Stimulated activated CD4-positive, alpha-beta T cell treated with anti-CD3 and anti-CD28 coated beads, Interleukin-1b, Interleukin-23, amount 100 ng/mL, for 4 hours (primary cell): ENCODE data around the gene PDE1C.

Experiments
- DNase-seq, 2 donors: peaks; one replicate each; pipeline ENCODE4 v3.0.0-alpha.2; 2020; ENCODE audit warnings: low read depth in 2 of 2

Gene PDE1C

DNA sequence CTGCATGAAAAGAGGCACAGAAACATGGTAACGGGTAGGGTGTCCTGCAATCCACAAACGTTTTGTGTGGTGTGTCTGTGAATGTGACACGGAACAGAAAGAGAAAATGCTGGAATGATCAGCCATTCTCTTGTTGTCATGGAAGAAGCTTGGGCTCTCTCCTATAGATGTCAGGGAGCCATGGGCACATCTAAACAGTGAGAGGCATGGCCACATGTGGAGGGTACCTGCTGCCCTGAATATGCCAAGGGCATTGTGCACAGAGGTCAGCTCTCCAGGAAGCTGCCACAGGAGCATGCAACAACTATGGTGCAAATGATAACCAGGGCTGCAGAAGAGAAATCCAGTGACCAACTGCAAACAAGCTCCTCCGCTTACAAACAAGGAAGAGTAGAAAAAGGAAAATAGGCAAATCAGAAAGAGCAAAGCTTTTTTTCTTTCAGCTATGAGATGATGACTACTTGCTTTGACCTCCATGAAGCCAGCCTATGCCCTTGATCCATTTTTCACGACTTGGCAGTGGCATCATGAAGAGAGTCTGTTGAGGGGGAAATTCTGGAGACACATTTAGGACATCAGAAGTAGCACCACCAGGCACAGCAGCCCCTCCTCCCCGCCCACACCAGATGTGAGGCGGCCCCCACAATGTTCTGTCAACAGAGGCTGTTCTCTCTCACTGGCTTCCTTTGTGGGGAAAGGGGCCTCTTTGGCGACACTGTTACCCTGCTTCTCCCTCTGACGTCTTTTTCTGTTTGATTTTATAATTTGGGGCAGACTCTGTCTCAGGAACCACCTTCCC, 4.8 kb upstream of the PDE1C start:
- no peak for DNase-seq

DNA sequence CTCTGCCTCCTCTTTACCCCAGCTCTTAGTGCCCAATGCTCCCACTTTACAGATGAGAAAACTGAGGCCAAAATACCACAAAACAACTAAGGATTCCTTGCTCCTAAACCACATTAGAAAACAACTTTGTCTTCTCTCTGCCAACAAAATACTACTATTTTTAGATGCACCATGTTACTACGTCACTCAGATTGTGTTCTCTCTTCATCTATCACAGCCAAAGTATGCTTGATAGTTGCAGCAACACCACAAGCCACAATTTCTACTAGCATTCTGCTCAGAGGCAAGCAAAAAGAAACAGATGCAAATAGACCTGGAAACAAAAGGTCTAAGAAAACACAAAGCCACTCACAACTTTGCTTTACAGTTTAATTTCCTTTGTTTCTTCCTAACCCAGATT, 3.3 kb upstream of the PDE1C start:
- no peak for DNase-seq

DNA sequence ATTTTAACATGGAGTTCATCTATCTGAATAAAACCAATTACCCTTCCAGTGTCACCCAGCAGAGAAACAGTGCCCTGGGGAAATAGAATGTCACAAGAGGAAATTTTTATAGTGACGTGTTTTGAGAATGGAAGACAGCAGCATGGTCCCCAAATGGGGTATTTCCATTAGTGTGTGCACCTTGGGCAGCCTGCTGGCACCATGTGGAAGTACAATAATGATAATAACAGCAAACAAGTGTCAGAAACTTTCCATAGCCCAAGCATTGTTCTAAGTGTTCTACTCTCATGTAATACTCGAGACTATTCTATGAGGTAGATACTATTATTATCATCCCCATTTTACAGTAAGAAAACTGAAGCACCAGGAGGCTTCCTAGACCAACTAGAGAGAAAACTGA, 2.2 kb upstream of the PDE1C start:
- no peak for DNase-seq

DNA sequence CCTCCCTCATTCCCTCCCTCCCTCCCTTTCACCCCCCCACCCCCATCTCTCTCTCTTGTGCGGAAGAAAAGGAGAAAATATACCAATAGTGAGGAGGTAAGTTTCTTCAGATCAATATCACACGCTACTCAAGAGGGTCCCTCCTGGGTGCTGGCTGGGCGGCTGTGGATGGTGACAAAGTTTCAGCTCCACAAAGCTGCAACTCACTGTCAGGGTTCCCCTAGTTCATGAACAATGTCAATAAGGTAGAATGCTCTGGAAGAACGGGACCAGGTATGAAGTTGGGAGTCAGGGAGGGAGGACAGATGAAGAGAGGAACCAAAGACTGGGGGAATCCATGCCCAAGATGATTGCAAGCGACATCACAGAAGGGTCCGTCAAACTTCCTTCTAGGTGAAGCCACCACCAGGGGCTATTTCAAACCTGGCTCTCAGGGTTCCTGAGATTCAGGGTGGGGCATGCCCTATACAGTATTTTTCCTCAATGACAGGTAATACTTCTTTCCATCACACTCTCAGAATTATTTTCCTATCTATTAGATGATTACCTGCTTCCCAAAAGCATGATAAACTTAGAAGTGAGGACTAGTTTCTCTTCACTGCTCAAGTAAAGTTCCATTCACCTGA, 1.4 kb upstream of the PDE1C start:
- DNase-seq, result no peak

DNA sequence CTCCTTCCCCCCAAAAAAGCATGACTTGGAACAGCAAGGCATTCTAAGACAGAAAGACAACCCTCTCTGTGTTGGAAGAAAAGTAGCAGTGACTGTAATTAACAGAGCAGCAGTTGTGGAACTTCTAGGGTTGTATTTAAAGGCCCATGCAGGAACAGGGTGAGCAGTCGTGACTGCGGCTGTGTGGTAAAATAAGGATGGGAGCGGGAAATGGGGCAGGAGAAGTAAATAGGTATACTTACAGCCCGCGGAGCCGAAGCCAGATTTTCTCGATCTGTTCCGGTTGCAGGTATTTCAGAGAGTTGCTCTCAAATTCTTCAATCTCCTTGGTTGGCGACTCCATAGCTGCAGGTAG, 179 bp downstream of the PDE1C start:
- no peak for DNase-seq

DNA sequence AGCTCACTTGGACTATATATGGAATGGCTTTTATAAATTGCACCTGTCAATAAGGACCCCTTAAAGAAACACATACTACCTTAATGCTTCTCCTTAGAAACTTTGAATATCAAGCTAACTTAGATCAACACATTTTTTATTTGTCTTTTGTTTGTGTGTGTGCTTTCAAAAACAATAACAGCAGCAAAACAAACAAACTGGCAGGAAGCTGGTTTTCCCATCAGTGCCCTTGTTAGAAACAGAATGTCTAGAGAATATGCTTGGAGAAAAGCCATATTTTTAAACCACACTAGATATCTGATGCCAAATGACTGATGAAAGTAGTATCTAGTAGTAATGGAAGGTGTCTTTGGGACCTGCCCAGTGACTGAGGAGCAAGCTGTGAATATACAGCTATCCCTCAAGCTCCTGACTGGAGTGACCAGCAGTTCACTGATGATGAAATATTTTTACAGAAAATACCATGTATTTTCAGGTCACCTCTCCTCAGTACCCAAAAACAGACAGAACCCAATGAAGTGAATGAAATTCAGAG, 1.0 kb downstream of the PDE1C start:
- DNase-seq, result no peak

DNA sequence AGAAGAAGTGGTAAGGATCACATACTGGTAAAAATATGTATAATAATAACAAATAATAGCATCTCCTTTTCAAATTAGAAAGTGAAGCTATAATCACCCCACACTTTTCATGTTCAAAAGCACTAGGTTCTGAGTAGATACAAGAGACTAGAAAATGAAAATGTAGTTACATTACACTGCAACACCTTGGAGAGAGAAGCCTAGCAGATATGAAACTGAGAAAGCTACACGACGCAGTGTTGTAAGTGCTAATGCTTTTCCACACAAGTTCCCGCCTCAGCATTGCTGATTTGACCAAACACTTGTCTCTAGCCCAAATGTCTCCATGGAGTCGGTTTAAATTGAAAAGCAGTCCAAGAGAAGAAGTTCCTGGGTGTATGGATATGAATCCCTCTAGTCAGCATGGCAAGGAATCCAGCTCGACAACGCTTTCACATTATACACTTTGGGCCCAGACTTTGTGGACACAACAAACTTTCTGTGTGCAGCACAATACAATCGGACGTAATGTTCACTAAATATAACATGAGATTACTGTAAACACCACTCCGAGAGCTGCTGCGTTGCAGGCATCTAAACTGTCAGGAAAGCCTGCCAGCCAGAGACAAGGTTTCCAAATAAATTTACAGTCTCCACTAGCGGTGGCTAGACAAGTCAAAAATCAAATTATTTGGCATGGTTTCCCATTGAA, 1.7 kb downstream of the PDE1C start:
- DNase-seq, result no peak

DNA sequence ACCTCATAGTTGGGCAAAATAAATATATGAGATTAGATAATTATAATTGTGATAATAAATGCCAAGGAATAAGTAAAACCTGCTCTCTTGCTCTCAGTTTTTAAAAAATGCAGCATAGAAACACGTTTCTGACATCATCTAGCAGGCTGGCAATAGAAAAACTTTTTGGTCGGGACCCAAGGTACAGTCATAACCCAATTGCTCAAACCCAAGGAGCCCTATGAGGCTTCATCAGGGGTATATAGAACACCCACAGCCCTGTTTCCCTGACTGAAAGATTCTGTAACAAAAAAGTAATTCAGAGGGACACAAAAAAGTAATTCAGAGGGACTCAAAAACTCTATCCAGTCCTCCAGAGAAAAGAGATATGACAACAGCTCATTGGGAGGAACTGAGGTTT, 3.8 kb downstream of the PDE1C start:
- no peak for DNase-seq

DNA sequence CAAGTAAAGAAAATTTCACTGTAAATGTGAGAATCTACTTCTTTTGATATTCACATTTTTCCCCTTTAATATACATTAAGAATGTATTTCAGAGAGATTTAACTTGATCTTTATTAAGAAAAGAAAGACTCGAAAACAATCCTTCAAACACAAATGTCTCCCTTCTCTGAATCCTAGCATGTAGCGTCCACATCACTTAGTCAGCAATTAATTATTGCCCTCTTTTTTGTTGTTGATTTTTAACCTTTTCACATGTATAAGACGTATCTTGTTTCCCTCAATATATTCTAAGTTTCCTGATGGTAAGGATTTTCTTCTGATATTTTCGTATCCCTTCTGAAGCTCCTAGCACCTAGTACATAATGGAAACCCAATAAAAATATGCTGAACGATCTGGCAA, 6.6 kb downstream of the PDE1C start:
- DNase-seq, result no peak

DNA sequence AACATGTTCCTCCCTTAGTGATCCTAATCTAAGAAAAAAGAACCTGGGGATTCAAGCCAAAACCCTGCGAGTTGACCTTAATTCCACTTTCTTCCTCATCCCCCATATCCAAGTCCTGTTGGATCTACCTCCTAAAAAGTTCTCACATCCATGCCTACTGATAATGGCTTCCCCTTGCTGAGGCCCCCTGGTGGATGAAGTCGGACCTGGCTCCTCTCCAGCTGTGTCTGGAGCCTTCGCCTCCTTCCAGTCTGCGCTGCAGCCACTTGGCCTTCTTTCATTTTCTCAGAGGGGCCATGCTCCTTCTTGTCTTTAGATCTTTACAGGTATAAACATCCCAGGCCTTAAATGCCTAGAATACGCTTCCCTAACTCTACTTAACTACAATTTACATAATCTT, 8.1 kb downstream of the PDE1C start:
- no peak for DNase-seq

DNA sequence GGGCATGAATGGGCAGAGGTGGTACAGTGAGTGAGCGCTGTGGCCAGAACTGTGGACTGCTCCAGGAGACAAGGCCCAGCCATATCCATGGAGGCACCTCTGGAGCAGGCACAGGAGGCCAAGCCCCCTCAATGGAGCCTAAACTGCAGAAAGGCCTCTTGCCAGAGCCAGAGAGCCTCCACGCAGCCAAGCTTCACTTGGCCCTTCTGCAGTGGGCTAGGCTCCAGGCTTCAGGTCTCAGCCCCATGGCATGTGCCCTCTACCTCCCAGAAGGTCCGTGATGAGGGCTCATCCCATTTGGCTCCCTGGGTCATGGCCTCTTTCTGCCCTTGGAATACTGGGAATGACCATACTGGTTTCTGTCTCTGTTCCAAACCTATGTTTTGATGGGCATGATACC, 8.9 kb downstream of the PDE1C start:
- DNase-seq, result no peak

DNA sequence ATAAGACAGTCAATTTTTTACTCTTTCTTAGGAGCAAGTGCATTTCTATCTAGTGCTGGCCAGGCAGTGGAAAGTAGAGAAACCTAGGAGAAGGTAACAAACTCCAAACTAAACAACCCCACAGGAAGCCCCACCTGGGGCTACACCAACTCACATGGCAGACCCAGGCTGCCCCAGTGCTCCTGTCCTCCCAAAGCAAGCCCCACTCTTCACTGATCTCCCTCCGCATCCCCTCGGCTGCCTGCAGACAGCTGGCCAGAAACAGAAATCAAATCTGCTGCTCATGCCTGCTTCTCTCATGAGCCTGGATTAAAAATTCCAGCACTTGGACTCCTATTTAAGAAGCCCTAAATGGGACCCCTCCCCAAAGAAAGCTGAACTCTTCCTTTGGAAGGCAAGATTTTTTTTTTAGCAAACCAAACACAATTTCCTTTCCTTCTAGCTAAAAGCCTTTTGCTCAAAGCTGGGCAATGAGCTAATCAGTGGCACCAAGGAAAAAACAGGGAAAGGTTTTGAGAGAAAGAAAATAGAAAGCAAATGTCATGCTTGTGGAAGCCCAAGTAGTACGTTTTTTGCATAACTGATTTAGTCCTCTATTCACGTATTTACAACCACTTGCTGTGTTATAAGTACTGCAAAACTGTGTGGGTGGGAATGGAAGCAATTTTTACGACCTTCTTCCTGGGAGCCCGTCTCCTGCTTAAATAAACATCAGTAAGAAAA, 10.8 kb downstream of the PDE1C start:
- DNase-seq, result no peak

DNA sequence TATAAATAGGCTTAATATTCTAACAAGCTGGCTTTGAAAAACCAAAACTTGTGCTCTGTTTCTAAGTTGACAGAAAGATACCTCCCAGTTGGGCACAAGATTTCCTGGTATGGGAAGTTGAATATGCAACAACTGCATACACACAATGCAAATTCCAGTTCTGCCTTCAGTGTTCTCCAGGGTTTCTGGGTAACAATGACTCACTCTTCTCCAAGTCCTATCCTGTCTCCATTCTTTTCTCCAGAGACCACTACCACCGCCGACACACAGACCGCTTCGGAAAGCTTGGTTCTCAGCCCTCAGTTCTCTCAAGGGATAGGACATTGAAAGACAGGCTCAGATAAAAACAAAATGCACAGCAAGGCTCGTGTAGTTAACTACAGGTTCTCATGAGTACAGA, 12.2 kb downstream of the PDE1C start:
- no peak for DNase-seq

DNA sequence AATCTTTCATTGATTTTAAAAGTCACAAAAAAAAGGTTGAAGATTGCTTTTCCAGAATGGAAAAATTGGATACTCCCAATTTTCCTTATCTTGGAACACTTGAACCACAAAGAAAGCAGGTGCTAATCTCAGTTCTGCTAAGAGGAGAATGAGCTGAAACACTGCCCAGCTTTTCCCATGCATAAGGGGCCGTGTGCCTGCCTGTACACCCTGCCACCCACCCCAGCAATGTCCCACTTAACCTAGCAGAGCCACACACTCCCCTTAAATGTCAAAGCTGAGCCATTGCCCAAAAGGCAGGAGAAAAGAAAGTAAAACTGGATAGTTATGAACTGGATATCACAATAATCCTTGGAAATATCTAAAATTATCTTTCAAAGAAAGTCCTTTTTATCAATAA, 13.4 kb downstream of the PDE1C start:
- no peak for DNase-seq

DNA sequence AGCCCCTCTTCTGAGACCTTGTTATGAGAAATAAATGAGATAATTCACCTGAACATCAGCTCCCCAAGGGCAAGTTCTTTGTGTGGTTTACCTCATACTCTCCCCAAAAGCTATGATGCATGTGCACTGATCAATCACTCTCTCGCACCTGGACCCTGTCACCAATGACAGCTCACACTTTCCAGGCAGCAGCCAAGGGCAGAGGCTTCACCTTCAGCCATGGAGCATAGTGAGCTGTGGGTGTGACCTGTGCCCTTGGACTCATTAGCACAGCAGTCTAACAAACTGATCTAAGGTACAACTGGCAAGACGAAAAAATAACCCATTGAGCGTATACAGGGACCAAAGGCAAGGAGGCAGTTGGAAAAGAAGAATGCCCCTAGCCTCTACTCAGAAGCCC, 17.0 kb downstream of the PDE1C start:
- DNase-seq, result no peak

DNA sequence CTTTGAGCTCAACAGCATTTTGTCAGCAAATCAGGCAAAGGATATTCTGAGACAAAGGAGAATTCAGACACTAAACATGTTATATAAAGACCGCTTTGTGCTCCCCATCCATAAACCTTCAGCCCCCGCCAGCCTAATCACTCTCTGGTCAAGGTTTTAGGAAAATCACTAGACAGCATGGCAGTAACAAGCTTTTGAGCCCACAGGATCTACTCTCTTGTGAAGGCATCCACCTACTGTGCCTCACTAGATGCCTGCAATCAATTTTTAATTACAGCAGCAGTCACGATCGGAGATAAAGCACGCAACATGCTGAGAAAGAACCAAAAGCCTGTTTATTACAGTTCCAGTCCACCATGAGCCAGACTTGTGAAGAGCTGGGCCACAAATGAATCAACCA, 19.1 kb downstream of the PDE1C start:
- DNase-seq, result no peak

DNA sequence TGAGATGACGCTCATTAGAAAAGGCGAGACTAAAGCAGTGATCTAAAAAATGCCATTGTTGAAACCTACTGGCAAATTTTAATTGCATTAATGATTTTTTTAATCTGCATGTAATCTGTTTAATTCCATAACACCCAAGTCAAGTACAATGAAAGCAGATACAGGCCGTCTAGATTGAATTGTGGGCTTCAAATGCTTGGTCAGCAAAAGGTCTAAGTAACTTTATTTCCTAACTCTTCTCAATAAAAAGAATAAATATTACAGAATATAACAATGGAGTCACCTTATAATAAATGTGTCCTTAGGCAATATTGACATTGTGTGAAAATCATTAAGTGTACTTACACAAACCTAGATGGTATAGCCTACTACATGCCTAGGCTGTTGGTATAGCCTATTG, 20.6 kb downstream of the PDE1C start:
- no peak for DNase-seq

DNA sequence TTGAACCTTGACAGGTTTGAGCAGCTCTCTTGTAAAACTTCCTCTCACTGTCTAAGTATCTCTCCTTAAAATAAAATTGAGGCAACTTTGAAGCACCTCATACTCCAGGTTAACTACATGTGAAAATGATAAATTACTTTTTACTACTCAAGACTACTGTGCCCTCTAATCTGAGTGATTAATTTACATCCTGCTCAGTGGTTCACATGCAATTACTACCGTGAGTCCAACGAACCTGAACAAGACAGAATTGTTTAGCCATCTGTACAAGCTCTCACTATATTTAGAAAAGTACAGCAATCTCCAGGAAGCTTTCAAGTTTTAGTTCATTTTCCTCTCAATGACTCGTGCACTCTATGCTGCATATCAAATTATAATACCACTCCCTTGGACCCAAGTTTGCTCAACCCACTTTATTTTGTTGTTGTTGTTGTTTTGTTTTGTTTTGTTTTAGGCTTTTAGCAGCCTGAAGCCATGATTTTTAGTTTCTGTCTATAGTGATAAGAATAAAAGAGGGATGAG, 21.2 kb downstream of the PDE1C start:
- no peak for DNase-seq

DNA sequence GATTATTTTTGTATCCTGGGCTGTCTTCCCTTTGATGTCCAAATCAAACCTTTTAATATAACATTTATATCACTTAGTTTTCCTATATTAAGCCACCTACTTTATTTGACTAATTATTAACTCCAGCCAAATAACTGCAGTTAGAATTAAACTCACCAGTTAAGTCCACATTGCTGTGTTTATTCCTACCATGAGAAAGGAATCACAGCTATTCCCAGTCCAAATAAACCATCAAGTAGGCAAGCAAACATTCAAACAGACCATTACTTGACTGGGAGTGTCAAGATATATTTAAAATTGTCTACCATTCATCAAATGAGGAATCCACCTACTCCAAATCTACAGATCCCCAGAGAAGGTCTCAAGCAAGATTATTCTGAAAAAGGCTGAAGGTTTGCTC, 22.4 kb downstream of the PDE1C start:
- no peak for DNase-seq

DNA sequence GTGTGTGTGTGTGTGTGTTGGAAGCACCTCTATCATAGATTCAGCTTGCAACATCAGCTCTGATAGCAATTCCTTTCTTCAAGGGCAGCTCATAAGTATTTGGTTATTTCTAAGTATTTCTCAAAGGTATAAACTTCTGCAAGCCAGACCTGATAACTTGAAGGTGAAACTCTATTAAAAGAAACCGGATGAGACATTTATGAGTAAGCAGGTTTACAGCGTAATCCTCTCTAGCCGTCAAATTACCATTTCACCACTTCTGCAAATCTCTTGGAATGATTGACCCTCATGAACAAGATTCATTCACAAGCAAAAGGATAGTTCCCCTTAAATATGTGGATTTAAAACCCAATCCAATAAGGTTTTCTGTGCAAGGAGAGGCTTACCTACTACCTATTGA, 23.1 kb downstream of the PDE1C start:
- no peak for DNase-seq

DNA sequence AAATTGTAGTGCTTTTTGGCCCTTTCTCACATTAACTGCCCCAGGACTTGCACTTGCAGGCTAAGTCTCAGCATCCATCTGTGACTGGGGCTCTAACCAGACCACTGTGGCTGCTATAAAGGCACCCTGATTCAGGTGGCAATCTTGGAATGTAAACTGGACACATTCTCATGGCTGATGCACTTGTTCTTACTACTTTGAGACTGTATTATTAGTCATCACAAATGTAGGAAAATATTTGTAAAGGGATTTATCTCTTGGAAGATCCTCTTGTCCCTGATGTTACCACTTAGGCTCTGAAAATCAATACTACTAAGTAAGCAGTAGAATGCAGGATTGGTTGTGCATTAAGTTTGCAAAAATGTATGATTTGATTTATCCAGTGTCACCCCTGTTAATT, 25.0 kb downstream of the PDE1C start:
- no peak for DNase-seq

DNA sequence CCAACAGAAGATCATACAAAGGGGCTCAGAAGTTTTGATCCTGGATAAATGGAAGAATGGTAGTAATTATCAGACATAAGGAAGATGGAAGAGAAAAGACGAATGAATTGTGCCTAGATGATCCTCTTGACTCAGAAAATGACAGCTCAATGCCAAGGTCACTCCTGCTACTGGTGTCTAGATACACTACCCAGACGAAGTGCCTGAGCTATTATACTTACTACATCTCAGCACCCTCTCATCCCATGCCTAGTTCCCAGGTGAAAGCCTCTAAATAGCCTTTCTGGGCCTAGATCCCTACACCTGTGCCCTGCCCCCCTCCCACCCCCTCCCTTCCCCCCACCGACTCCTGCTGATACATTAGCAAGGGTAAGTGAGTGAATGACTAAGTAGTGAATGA, 25.5 kb downstream of the PDE1C start:
- no peak for DNase-seq
